Trophoblast cell (in vitro differentiated cells and primary cell): Measurements from ENCODE around the gene UQCRC1.

ENCODE experiments used
- DNase-seq, 2 donors: peaks; one replicate each; pipeline ENCODE4 v3.0.0-alpha.2; 2016
- H2AFZ ChIP-seq: 2 replicates; pipeline ENCODE4 v1.6.1; 2013; ENCODE audit warnings: low read length, moderate library complexity, mild to moderate bottlenecking; ENCODE audit not compliant: insufficient read depth, poor library complexity
- H2AK5ac ChIP-seq: 2 replicates; pipeline ENCODE4 v1.6.1; 2013; ENCODE audit warnings: mild to moderate bottlenecking, low read length
- H2BK120ac ChIP-seq: 2 replicates; pipeline ENCODE4 v1.6.1; 2013; ENCODE audit warnings: low read length, mild to moderate bottlenecking, moderate library complexity; ENCODE audit not compliant: insufficient read depth, poor library complexity
- H2BK12ac ChIP-seq: 2 replicates; pipeline ENCODE4 v1.6.1; 2013; ENCODE audit warnings: mild to moderate bottlenecking, low read length, moderate library complexity
- H2BK5ac ChIP-seq: 2 replicates; pipeline ENCODE4 v1.6.1; 2013; ENCODE audit warnings: low read length, low read depth, moderate library complexity, mild to moderate bottlenecking; ENCODE audit not compliant: poor library complexity
- H3K14ac ChIP-seq: 2 replicates; pipeline ENCODE4 v1.6.1; 2013; ENCODE audit warnings: mild to moderate bottlenecking, low read length
- H3K18ac ChIP-seq: 2 replicates; pipeline ENCODE4 v1.6.1; 2013; ENCODE audit warnings: mild to moderate bottlenecking, low read length
- H3K23ac ChIP-seq: 2 replicates; pipeline ENCODE4 v1.6.1; 2013; ENCODE audit warnings: low read length
- H3K27ac ChIP-seq: 2 replicates; pipeline ENCODE4 v1.5.1; 2013; ENCODE audit warnings: low read depth, mild to moderate bottlenecking, inconsistent platforms, low read length, moderate library complexity
- H3K27me3 ChIP-seq: 2 replicates; pipeline ENCODE4 v1.6.1; 2013; ENCODE audit warnings: inconsistent platforms, mild to moderate bottlenecking, low read length, moderate library complexity; ENCODE audit not compliant: insufficient read depth
- H3K36me3 ChIP-seq, 2 experiments: 1 replicate in 1 of 2; 2 replicates in 1 of 2; pipeline ENCODE4 v1.6.1; 2013; ENCODE audit warnings: low read length in 2 of 2, mild to moderate bottlenecking in 2 of 2, moderate library complexity in 1 of 2; ENCODE audit not compliant: insufficient read depth in 2 of 2, control insufficient read depth in 1 of 2
- H3K4ac ChIP-seq: 2 replicates; pipeline ENCODE4 v1.6.1; 2013; ENCODE audit warnings: low read depth, mild to moderate bottlenecking, low read length, moderate library complexity
- H3K4me1 ChIP-seq, 2 experiments: 1 replicate in 1 of 2; 2 replicates in 1 of 2; pipeline ENCODE4 v1.6.1; 2013; ENCODE audit warnings: low read length in 2 of 2, mild to moderate bottlenecking in 2 of 2, moderate library complexity in 1 of 2; ENCODE audit not compliant: insufficient read depth in 2 of 2, control insufficient read depth in 1 of 2
- H3K4me2 ChIP-seq: 2 replicates; pipeline ENCODE4 v1.6.1; 2013; ENCODE audit warnings: inconsistent platforms, mild to moderate bottlenecking, low read length, moderate library complexity
- H3K4me3 ChIP-seq: 2 replicates; pipeline ENCODE4 v1.5.1; 2013; ENCODE audit warnings: mild to moderate bottlenecking, low read depth, low read length, inconsistent platforms
- H3K79me1 ChIP-seq: one replicate; pipeline ENCODE4 v1.6.1; 2013; ENCODE audit warnings: low read length
- H3K79me2 ChIP-seq: 2 replicates; pipeline ENCODE4 v1.6.1; 2013; ENCODE audit warnings: low read length, mild to moderate bottlenecking; ENCODE audit not compliant: control insufficient read depth, insufficient read depth, poor library complexity
- H3K9ac ChIP-seq: 2 replicates; pipeline ENCODE4 v1.6.1; 2013; ENCODE audit warnings: mild to moderate bottlenecking, low read length
- H3K9me3 ChIP-seq: 2 replicates; pipeline ENCODE4 v1.6.1; 2013; ENCODE audit warnings: low read depth, mild to moderate bottlenecking, control low read depth, inconsistent platforms, low read length; ENCODE audit not compliant: insufficient read depth
- H4K12ac ChIP-seq: 2 replicates; pipeline ENCODE4 v1.6.1; 2013; ENCODE audit warnings: low read depth, mild to moderate bottlenecking, low read length, moderate library complexity
- H4K8ac ChIP-seq: 2 replicates; pipeline ENCODE4 v1.6.1; 2013; ENCODE audit warnings: low read depth, mild to moderate bottlenecking, low read length, moderate library complexity
- H4K91ac ChIP-seq: one replicate; pipeline ENCODE4 v1.6.1; 2013; ENCODE audit warnings: low read depth, mild to moderate bottlenecking, low read length, moderate library complexity
- WGBS: extraction: QIAGEN DNeasy Blood & Tissue Kit; methylation state at CpG from one replicate; pipeline ENCODE4 v1.1.7; 2013; ENCODE audit warnings: missing lambda C conversion rate; ENCODE audit not compliant: insufficient read length, insufficient coverage; ENCODE audit errors: extremely low coverage; 5-methylcytosine and 5-hydroxymethylcytosine counted together

Gene UQCRC1

GRCh38 chr3:48566401-48566760, 43.1 kb downstream of the UQCRC1 start:
- H3K14ac ChIP-seq: no peak overlapping the region
- no peaks in the 10 kb centered on the region for H3K79me1 ChIP-seq
- no peaks in the 10 kb centered on the region for H3K9me3 ChIP-seq
- H3K36me3 ChIP-seq: peaks cover 37 to 47% of the 10 kb centered on the region in 2 experiments
- H3K4me3 ChIP-seq: no peak overlapping the region
- H3K9ac ChIP-seq: no peak overlapping the region
- H3K23ac ChIP-seq: no peak overlapping the region
- H2BK120ac ChIP-seq: no peak overlapping the region
- no peak overlapping the region for H4K8ac ChIP-seq
- no peaks in the 10 kb centered on the region for H3K79me2 ChIP-seq
- H3K4me2 ChIP-seq: no peak overlapping the region
- WGBS: no CpG with 5 or more reads among the region's 9 CpGs
- peaks cover 0 to 2% of the 10 kb centered on the region in 2 experiments for H3K4me1 ChIP-seq
- no peak for DNase-seq
- H2AK5ac ChIP-seq: no peak overlapping the region
- H4K91ac ChIP-seq: no peak overlapping the region
- H2AFZ ChIP-seq: no peak overlapping the region
- no peak overlapping the region for H3K27ac ChIP-seq
- H2BK12ac ChIP-seq: no peak overlapping the region
- no peak overlapping the region for H4K12ac ChIP-seq
- H3K4ac ChIP-seq: no peak overlapping the region
- H2BK5ac ChIP-seq: no peak overlapping the region
- no peak overlapping the region for H3K18ac ChIP-seq
- no peaks in the 10 kb centered on the region for H3K27me3 ChIP-seq

GRCh38 chr3:48565591-48566400, 43.6 kb downstream of the UQCRC1 start:
- Histone ChIP-seq H4K91ac (no peak overlapping the region), H3K4me1 (peaks cover 2 to 8% of the 10 kb centered on the region in 2 experiments)

GRCh38 chr3:48565186-48565585, 44.3 kb downstream of the UQCRC1 start:
- no peak overlapping the region for H3K27ac ChIP-seq
- H2AK5ac ChIP-seq: no peak overlapping the region
- no peak overlapping the region for H3K23ac ChIP-seq
- no peak overlapping the region for H2BK12ac ChIP-seq
- no peak overlapping the region for H4K12ac ChIP-seq
- H3K4me3 ChIP-seq: peak overlapping the region; percentile 6
- H3K9ac ChIP-seq: no peak overlapping the region
- WGBS: no CpG with 5 or more reads among the region's 11 CpGs
- H2BK120ac ChIP-seq: no peak overlapping the region
- no peak overlapping the region for H3K14ac ChIP-seq
- H3K9me3 ChIP-seq: no peaks in the 10 kb centered on the region
- H2BK5ac ChIP-seq: no peak overlapping the region
- no peak overlapping the region for H4K8ac ChIP-seq
- H3K4ac ChIP-seq: no peak overlapping the region
- H3K18ac ChIP-seq: no peak overlapping the region
- no peaks in the 10 kb centered on the region for H3K79me1 ChIP-seq
- H2AFZ ChIP-seq: no peak overlapping the region
- H4K91ac ChIP-seq: no peak overlapping the region
- H3K4me2 ChIP-seq: no peak overlapping the region
- peaks cover 34 to 44% of the 10 kb centered on the region in 2 experiments for H3K36me3 ChIP-seq
- H3K27me3 ChIP-seq: no peaks in the 10 kb centered on the region
- no peaks in the 10 kb centered on the region for H3K79me2 ChIP-seq
- peaks cover 8 to 9% of the 10 kb centered on the region in 2 experiments for H3K4me1 ChIP-seq
- no peak for DNase-seq

More at GRCh38 chr3:48565591-48566400, 43.6 kb downstream of the UQCRC1 start:
- H3K4me3 ChIP-seq: no peak overlapping the region
- H2AFZ ChIP-seq: no peak overlapping the region
- H3K9ac ChIP-seq: no peak overlapping the region
- H2BK12ac ChIP-seq: no peak overlapping the region
- no peak overlapping the region for H3K23ac ChIP-seq
- H4K12ac ChIP-seq: no peak overlapping the region
- H2BK5ac ChIP-seq: no peak overlapping the region
- no peak overlapping the region for H3K27ac ChIP-seq
- WGBS: no CpG with 5 or more reads among the region's 7 CpGs
- no peak overlapping the region for H3K18ac ChIP-seq
- no peak overlapping the region for H3K4ac ChIP-seq
- no peak overlapping the region for H2AK5ac ChIP-seq
- no peaks in the 10 kb centered on the region for H3K79me1 ChIP-seq
- H2BK120ac ChIP-seq: no peak overlapping the region
- no peak overlapping the region for H3K4me2 ChIP-seq
- no peaks in the 10 kb centered on the region for H3K79me2 ChIP-seq
- H4K8ac ChIP-seq: no peak overlapping the region
- H3K14ac ChIP-seq: no peak overlapping the region
- no peak for DNase-seq
- H3K9me3 ChIP-seq: no peaks in the 10 kb centered on the region
- peaks cover 35 to 45% of the 10 kb centered on the region in 2 experiments for H3K36me3 ChIP-seq
- no peaks in the 10 kb centered on the region for H3K27me3 ChIP-seq

GRCh38 chr3:48564667-48565066, 44.8 kb downstream of the UQCRC1 start:
- WGBS: no CpG with 5 or more reads among the region's 11 CpGs

More at GRCh38 chr3:48564667-48565066, 44.8 kb downstream of the UQCRC1 start:
- no peaks in the 10 kb centered on the region for H3K9me3 ChIP-seq
- no peaks in the 10 kb centered on the region for H3K27me3 ChIP-seq
- peak overlapping the region; percentile 10 for H4K91ac ChIP-seq
- peaks cover 32 to 39% of the 10 kb centered on the region in 2 experiments for H3K36me3 ChIP-seq
- H3K79me2 ChIP-seq: no peaks in the 10 kb centered on the region
- no peak overlapping the region for H3K14ac ChIP-seq
- no peaks in the 10 kb centered on the region for H3K79me1 ChIP-seq
- H4K12ac ChIP-seq: no peak overlapping the region
- H3K9ac ChIP-seq: no peak overlapping the region
- H3K4me2 ChIP-seq: no peak overlapping the region
- H2BK12ac ChIP-seq: no peak overlapping the region
- no peak overlapping the region for H2AFZ ChIP-seq
- peaks cover 8 to 9% of the 10 kb centered on the region in 2 experiments for H3K4me1 ChIP-seq
- no peak for DNase-seq
- H3K4ac ChIP-seq: no peak overlapping the region
- no peak overlapping the region for H3K18ac ChIP-seq
- no peak overlapping the region for H2BK5ac ChIP-seq
- no peak overlapping the region for H3K4me3 ChIP-seq
- H3K23ac ChIP-seq: no peak overlapping the region
- no peak overlapping the region for H3K27ac ChIP-seq
- H2AK5ac ChIP-seq: no peak overlapping the region
- H2BK120ac ChIP-seq: no peak overlapping the region
- H4K8ac ChIP-seq: no peak overlapping the region
